Astrocyte (in vitro differentiated cells and primary cell): ENCODE results near the gene OLIG1. TPM values are rescaled to one million over a fixed set of nuclear protein-coding genes. Genes with fewer than 3 reads are reported as not detected.

Experiments used
- DNase-seq: peaks from one replicate; pipeline ENCODE4 v3.0.0-alpha.2; 2010; ENCODE audit warnings: low read depth
- FAIRE-seq: peaks from 2 replicates; lab custom pipeline; 2011; peaks lifted over from hg19 to GRCh38; lab: Jason Lieb, UNC
- H2AFZ ChIP-seq: 2 replicates; pipeline ENCODE4 v1.6.0; 2012; ENCODE audit warnings: low read depth, low read length, inconsistent platforms
- H3K27ac ChIP-seq: 2 replicates; pipeline ENCODE4 v1.5.1; 2011; ENCODE audit warnings: low read depth, low read length, inconsistent platforms
- H3K27me3 ChIP-seq: 2 replicates; pipeline ENCODE4 v1.6.0; 2011; ENCODE audit warnings: low read length, inconsistent platforms; ENCODE audit not compliant: insufficient read depth
- H3K36me3 ChIP-seq: 2 replicates; pipeline ENCODE4 v1.5.1; 2011; ENCODE audit warnings: low read length, inconsistent platforms; ENCODE audit not compliant: insufficient read depth
- H3K4me1 ChIP-seq: 2 replicates; pipeline ENCODE4 v1.5.1; 2011; ENCODE audit warnings: low read length, inconsistent platforms; ENCODE audit not compliant: insufficient read depth
- H3K4me2 ChIP-seq: 2 replicates; pipeline ENCODE4 v1.6.0; 2012; ENCODE audit warnings: low read length, inconsistent platforms
- H3K4me3 ChIP-seq: 2 replicates; pipeline ENCODE4 v1.5.1; 2011; ENCODE audit warnings: low read depth, mild to moderate bottlenecking, low read length, inconsistent platforms; ENCODE audit not compliant: insufficient read depth
- H3K79me2 ChIP-seq: 2 replicates; pipeline ENCODE4 v1.6.0; 2012; ENCODE audit warnings: mild to moderate bottlenecking, low read length, inconsistent platforms; ENCODE audit not compliant: insufficient read depth
- H3K9ac ChIP-seq: 2 replicates; pipeline ENCODE4 v1.6.0; 2012; ENCODE audit warnings: mild to moderate bottlenecking, low read length, inconsistent platforms
- H3K9me3 ChIP-seq: 2 replicates; pipeline ENCODE4 v1.5.1; 2012; ENCODE audit warnings: low read depth, mild to moderate bottlenecking, low read length, inconsistent platforms; ENCODE audit not compliant: insufficient read depth
- H4K20me1 ChIP-seq: 2 replicates; pipeline ENCODE4 v1.6.0; 2012; ENCODE audit warnings: low read length, inconsistent platforms; ENCODE audit not compliant: insufficient read depth
- H3K27ac Mint-ChIP-seq: one replicate; pipeline ENCODE4 v1.8.0; 2021; ENCODE audit warnings: mild to moderate bottlenecking, mixed read lengths; ENCODE audit not compliant: unreplicated experiment
- H3K27me3 Mint-ChIP-seq: one replicate; pipeline ENCODE4 v1.8.0; 2021; ENCODE audit warnings: low read depth, mixed read lengths; ENCODE audit not compliant: unreplicated experiment
- H3K36me3 Mint-ChIP-seq: one replicate; pipeline ENCODE4 v1.8.0; 2021; ENCODE audit warnings: low read depth, mixed read lengths; ENCODE audit not compliant: unreplicated experiment
- H3K4me1 Mint-ChIP-seq: one replicate; pipeline ENCODE4 v1.8.0; 2021; ENCODE audit warnings: low read depth, mixed read lengths; ENCODE audit not compliant: unreplicated experiment
- H3K4me3 Mint-ChIP-seq: one replicate; pipeline ENCODE4 v1.8.0; 2021; ENCODE audit warnings: mild to moderate bottlenecking, moderate library complexity, mixed read lengths; ENCODE audit not compliant: unreplicated experiment
- H3K9me3 Mint-ChIP-seq: one replicate; pipeline ENCODE4 v1.8.0; 2021; ENCODE audit warnings: mild to moderate bottlenecking, mixed read lengths; ENCODE audit not compliant: unreplicated experiment
- CTCF ChIP-seq: IDR thresholded peaks from 2 replicates; pipeline ENCODE4 v1.5.1; 2011; ENCODE audit warnings: low read depth, mild to moderate bottlenecking, inconsistent platforms, low read length, moderate library complexity; ENCODE audit not compliant: insufficient read depth
- EZH2 ChIP-seq: IDR thresholded peaks from 2 replicates; pipeline ENCODE4 v1.6.1; 2012; ENCODE audit warnings: mild to moderate bottlenecking, low read length, inconsistent platforms; ENCODE audit not compliant: insufficient read depth
- total RNA-seq: library from RNA; stranded (reverse); gene quantifications from 2 replicates; pipeline ENCODE4 v1.2.1, GENCODE V29; 2021

OLIG1 gene
- total RNA-seq, 1 donor from 2014 or later, result not detected

GRCh38 chr21:33040215-33040614, 29.7 kb upstream of the OLIG1 start:
- no peaks in the 10 kb centered on the region for H3K9me3 ChIP-seq
- no peak overlapping the region for H3K4me3 ChIP-seq
- H3K9ac ChIP-seq, result no peak overlapping the region
- TF ChIP-seq CTCF, result no peak
- TF ChIP-seq EZH2, result no peak
- H4K20me1 ChIP-seq, result no peaks in the 10 kb centered on the region
- no peak overlapping the region for H3K27ac Mint-ChIP-seq
- H3K27me3 Mint-ChIP-seq, result peaks cover 3% of the 10 kb centered on the region
- no peak overlapping the region for H3K4me3 Mint-ChIP-seq
- no peak for DNase-seq
- H3K79me2 ChIP-seq, result no peaks in the 10 kb centered on the region
- H3K36me3 ChIP-seq, result no peaks in the 10 kb centered on the region
- H3K9me3 Mint-ChIP-seq, result no peaks in the 10 kb centered on the region
- H3K4me1 ChIP-seq, result peaks cover 30% of the 10 kb centered on the region
- no peak overlapping the region for H2AFZ ChIP-seq
- no peak for FAIRE-seq
- H3K4me2 ChIP-seq, result no peak overlapping the region
- H3K27ac ChIP-seq, result no peak overlapping the region
- peaks cover 35% of the 10 kb centered on the region for H3K4me1 Mint-ChIP-seq
- H3K27me3 ChIP-seq, result peaks cover 1% of the 10 kb centered on the region
- no peaks in the 10 kb centered on the region for H3K36me3 Mint-ChIP-seq

GRCh38 chr21:33041981-33042380, 28.0 kb upstream of the OLIG1 start:
- Mint-ChIP-seq H3K4me1 (peaks cover 27% of the 10 kb centered on the region), H3K27ac (peak overlapping the region; percentile 77), H3K9me3 (no peaks in the 10 kb centered on the region), H3K36me3 (no peaks in the 10 kb centered on the region), H3K4me3 (no peak overlapping the region), H3K27me3 (peaks cover 7% of the 10 kb centered on the region)
- Histone ChIP-seq H3K4me1 (peaks cover 19% of the 10 kb centered on the region), H3K4me2 (peak overlapping the region; percentile 68), H2AFZ (no peak overlapping the region), H3K9me3 (no peaks in the 10 kb centered on the region), H4K20me1 (no peaks in the 10 kb centered on the region), H3K79me2 (no peaks in the 10 kb centered on the region), H3K27ac (no peak overlapping the region), H3K4me3 (no peak overlapping the region), H3K36me3 (no peaks in the 10 kb centered on the region), H3K27me3 (peaks cover 4% of the 10 kb centered on the region), H3K9ac (no peak overlapping the region)
- TF ChIP-seq CTCF (no peak), EZH2 (no peak)
- peak; percentile 27 for DNase-seq
- FAIRE-seq, result no peak

DNA sequence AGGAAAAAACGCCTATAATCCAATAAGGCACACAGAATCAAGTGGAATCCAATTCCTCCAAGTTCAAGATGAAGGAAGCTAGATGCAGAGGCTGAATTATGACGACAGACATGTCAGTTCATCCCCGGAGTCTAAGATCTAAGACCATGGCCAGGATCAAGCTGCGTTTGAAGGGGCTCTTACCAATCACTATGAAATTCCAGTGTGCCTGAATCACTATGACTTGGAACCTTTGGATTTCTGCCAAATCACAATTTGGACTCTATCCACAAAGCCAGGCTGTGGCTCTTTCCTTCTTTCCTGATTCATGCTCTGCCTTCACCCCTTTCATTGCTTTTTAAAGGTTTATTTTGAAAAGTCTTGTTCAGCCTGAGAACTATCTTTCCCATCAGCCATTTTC, 27.1 kb upstream of the OLIG1 start:
- peak overlapping the region; percentile 68 for H3K4me2 ChIP-seq
- H3K4me1 ChIP-seq, result peaks cover 19% of the 10 kb centered on the region
- no peak for TF ChIP-seq CTCF
- TF ChIP-seq EZH2, result no peak
- Mint-ChIP-seq H3K27me3 (peaks cover 12% of the 10 kb centered on the region), H3K27ac (peak overlapping the region; percentile 38), H3K4me3 (no peak overlapping the region), H3K4me1 (peaks cover 21% of the 10 kb centered on the region), H3K36me3 (no peaks in the 10 kb centered on the region), H3K9me3 (no peaks in the 10 kb centered on the region)
- no peak overlapping the region for H3K4me3 ChIP-seq
- H2AFZ ChIP-seq, result no peak overlapping the region
- no peaks in the 10 kb centered on the region for H4K20me1 ChIP-seq
- H3K36me3 ChIP-seq, result no peaks in the 10 kb centered on the region
- no peak overlapping the region for H3K9ac ChIP-seq
- H3K27me3 ChIP-seq, result peaks cover 4% of the 10 kb centered on the region
- no peaks in the 10 kb centered on the region for H3K9me3 ChIP-seq
- no peaks in the 10 kb centered on the region for H3K79me2 ChIP-seq
- FAIRE-seq, result peak; percentile 47
- DNase-seq, result peak; percentile 93
- peak overlapping the region; percentile 28 for H3K27ac ChIP-seq
